Suprapubic skin (tissue), 4 donors: ENCODE measurements around the gene EYS.

Source experiments
- EP300 ChIP-seq: sonication (generic); formaldehyde crosslinking; IDR thresholded peaks from one replicate; pipeline ENCODE4 v1.6.1; 2017; ENCODE audit warnings: antibody characterized with exemption
- POLR2AphosphoS5 ChIP-seq, 3 donors: sonication (generic); formaldehyde crosslinking; IDR thresholded peaks; one replicate each; pipeline ENCODE4 v1.6.1; 2017; ENCODE audit warnings: antibody characterized with exemption in 3 of 3
- TF ChIP-seq, protein P1 (sequence below), 2 donors: fragments of 200-600 bp in 1 of 2; fragments of 450-650 bp in 1 of 2; sonication (generic) in 1 of 2; IDR thresholded peaks; one replicate each; pipeline ENCODE4 v1.5.1; 2016 to 2019; ENCODE audit warnings: antibody characterized with exemption in 2 of 2, mild to moderate bottlenecking in 1 of 2, moderate library complexity in 1 of 2

DNA sequence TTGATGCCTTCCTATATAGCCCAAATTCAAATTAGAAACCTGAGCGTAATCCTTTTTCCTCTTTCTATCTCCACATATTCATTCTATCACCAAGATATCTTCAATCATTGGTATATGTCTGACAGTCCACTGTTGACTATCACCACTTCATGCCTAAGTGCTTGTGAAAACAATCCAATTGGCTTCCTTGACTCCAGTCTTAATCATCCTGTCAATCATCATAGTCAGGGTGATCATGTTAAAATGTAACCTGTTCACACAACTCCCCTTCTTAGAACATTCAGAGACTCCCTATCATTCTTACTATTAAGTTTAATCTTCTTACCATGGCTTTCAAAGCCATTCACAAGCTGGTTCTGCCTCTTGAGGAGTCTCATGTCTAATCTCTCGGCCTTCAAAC, 1454.8 kb downstream of the EYS start:
- TF ChIP-seq, protein P1, sequence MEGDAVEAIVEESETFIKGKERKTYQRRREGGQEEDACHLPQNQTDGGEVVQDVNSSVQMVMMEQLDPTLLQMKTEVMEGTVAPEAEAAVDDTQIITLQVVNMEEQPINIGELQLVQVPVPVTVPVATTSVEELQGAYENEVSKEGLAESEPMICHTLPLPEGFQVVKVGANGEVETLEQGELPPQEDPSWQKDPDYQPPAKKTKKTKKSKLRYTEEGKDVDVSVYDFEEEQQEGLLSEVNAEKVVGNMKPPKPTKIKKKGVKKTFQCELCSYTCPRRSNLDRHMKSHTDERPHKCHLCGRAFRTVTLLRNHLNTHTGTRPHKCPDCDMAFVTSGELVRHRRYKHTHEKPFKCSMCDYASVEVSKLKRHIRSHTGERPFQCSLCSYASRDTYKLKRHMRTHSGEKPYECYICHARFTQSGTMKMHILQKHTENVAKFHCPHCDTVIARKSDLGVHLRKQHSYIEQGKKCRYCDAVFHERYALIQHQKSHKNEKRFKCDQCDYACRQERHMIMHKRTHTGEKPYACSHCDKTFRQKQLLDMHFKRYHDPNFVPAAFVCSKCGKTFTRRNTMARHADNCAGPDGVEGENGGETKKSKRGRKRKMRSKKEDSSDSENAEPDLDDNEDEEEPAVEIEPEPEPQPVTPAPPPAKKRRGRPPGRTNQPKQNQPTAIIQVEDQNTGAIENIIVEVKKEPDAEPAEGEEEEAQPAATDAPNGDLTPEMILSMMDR (IDR thresholded peaks at IDR 0.05): no peak
- TF ChIP-seq EP300 (no peak), POLR2AphosphoS5 (IDR thresholded peaks at IDR 0.05) (no peak)
